ENCODE results near the gene PRDM5. TPM values are rescaled to one million over a fixed set of nuclear protein-coding genes. Genes with fewer than 3 reads are reported as not detected.

PRDM5 gene
- total RNA-seq, 4 donors from 2014 or later, result 17.7 to 49.9 (median 44.6) TPM

- no peaks in the 10 kb centered on the region for H3K4me1 ChIP-seq
- 93 to 94% methylated on average over 4 of the region's 4 CpGs for WGBS, 2 donors
- TF ChIP-seq CTCF (IDR thresholded peaks at IDR 0.05) (no peak), POLR2A (IDR thresholded peaks at IDR 0.05) (no peak)
- no peak overlapping the region for H3K27ac ChIP-seq
- DNase-seq, result no peak
- no peaks in the 10 kb centered on the region for H3K36me3 ChIP-seq
- intact Hi-C loops (cut with DNase I), result no loop called here
- H3K4me3 ChIP-seq (replicated peaks in 1 of 3), result no peak overlapping the region
- no peaks in the 10 kb centered on the region for H3K9me3 ChIP-seq
- H3K27me3 ChIP-seq, result no peaks in the 10 kb centered on the region
These were observed 188.6 kb downstream of the PRDM5 start for GRCh38 chr4:120733968-120734367.

- H3K4me1 ChIP-seq, result no peaks in the 10 kb centered on the region
- no peak for DNase-seq
- TF ChIP-seq POLR2A (IDR thresholded peaks at IDR 0.05) (no peak), CTCF (IDR thresholded peaks at IDR 0.05) (no peak)
- no peaks in the 10 kb centered on the region for H3K36me3 ChIP-seq
- no peak overlapping the region for H3K4me3 ChIP-seq (replicated peaks in 1 of 3)
- 88 to 93% methylated on average over 2 of the region's 2 CpGs for WGBS, 2 donors
- intact Hi-C loops (cut with DNase I), result no loop called here
- no peaks in the 10 kb centered on the region for H3K9me3 ChIP-seq
- H3K27me3 ChIP-seq, result no peaks in the 10 kb centered on the region
- no peak overlapping the region for H3K27ac ChIP-seq
These were observed 189.5 kb downstream of the PRDM5 start for GRCh38 chr4:120733054-120733453.

- Histone ChIP-seq H3K27me3 (no peaks in the 10 kb centered on the region), H3K4me1 (peaks cover 2 to 7% of the 10 kb centered on the region in 2 donors), H3K9me3 (no peaks in the 10 kb centered on the region), H3K4me3 (replicated peaks in 1 of 3) (no peak overlapping the region), H3K36me3 (no peaks in the 10 kb centered on the region), H3K27ac (no peak overlapping the region)
- no peak for DNase-seq
- 94 to 96% methylated on average over 3 of the region's 3 CpGs for WGBS, 2 donors
- TF ChIP-seq CTCF (IDR thresholded peaks at IDR 0.05) (no peak), POLR2A (IDR thresholded peaks at IDR 0.05) (no peak)
- intact Hi-C loops (cut with DNase I), result no loop called here
These were observed 191.0 kb downstream of the PRDM5 start for GRCh38 chr4:120731561-120731960.

- Histone ChIP-seq H3K4me3 (replicated peaks in 1 of 3) (no peak overlapping the region), H3K4me1 (peaks cover 10 to 14% of the 10 kb centered on the region in 2 donors), H3K9me3 (no peaks in the 10 kb centered on the region), H3K36me3 (no peaks in the 10 kb centered on the region), H3K27ac (no peak overlapping the region), H3K27me3 (no peaks in the 10 kb centered on the region)
- DNase-seq, result no peak
- TF ChIP-seq POLR2A (IDR thresholded peaks at IDR 0.05), result no peak
- TF ChIP-seq CTCF (IDR thresholded peaks at IDR 0.05), result no peak
- intact Hi-C loops (cut with DNase I), result no loop called here
- 82 to 84% methylated on average over 4 of the region's 4 CpGs for WGBS, 2 donors
These were observed 191.7 kb downstream of the PRDM5 start for GRCh38 chr4:120730777-120731320.

GRCh38 chr4:120728892-120729675 is 193.4 kb downstream of the PRDM5 start:
- no peak for TF ChIP-seq CTCF (IDR thresholded peaks at IDR 0.05)
- no peak for TF ChIP-seq POLR2A (IDR thresholded peaks at IDR 0.05)
- no peak overlapping the region for H3K27ac ChIP-seq
- 90 to 92% methylated on average over 4 of the region's 4 CpGs for WGBS, 2 donors
- H3K27me3 ChIP-seq, result no peaks in the 10 kb centered on the region
- no peak for DNase-seq
- peaks cover 11 to 15% of the 10 kb centered on the region in 2 donors for H3K4me1 ChIP-seq
- no peaks in the 10 kb centered on the region for H3K36me3 ChIP-seq
- H3K4me3 ChIP-seq (replicated peaks in 1 of 3), result no peak overlapping the region
- intact Hi-C loops (cut with DNase I), result no loop called here
- no peaks in the 10 kb centered on the region for H3K9me3 ChIP-seq

All from thyroid gland (tissue), 4 donors.